ENCODE results near the gene RNF5.

DNA sequence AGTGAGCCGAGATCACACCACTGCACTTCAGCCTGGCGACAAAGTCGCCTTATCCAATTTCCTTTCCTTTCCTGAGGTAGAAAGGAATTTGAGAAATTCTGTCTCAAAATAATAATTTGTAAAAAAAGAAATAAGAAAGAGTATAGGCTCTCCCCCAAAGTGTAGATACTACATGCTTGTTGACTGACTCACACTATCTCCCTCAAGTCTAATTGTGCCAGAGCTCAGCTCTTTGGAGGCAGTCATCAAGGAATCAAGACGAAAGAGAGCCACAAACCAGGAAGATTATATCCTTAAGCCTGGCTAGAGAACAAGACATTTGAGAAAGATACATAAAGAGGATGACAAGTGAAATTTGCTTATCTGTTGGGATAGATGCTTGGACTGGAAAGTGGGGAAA lies 44.4 kb upstream of the RNF5 start:
- TF ChIP-seq SUZ12 (IDR thresholded peaks at IDR 0.05; ENCODE audit: extremely low read depth, insufficient read depth, insufficient read length) (no peak), ZNF274 (IDR thresholded peaks at IDR 0.05; ENCODE audit: low read depth, low read length) (no peak), YY1 (IDR thresholded peaks at IDR 0.05; ENCODE audit: insufficient read depth, insufficient read length) (no peak)

Data from NT2/D1 (cell line).